T-helper 22 cell (primary cell): ENCODE results near the gene ZGRF1.
A peak's percentile ranks its signal among the peaks of the same experiment; 100 is the strongest.
"Not testable (repeated sequence)": the region's sequence is repeated elsewhere in the genome, so short reads cannot be mapped to it uniquely, and the experiment has no call there.

ENCODE experiments used
- DNase-seq: peaks from one replicate; pipeline ENCODE4 v3.0.0-alpha.2; 2020; ENCODE audit warnings: low read depth

ZGRF1 gene, protein sequence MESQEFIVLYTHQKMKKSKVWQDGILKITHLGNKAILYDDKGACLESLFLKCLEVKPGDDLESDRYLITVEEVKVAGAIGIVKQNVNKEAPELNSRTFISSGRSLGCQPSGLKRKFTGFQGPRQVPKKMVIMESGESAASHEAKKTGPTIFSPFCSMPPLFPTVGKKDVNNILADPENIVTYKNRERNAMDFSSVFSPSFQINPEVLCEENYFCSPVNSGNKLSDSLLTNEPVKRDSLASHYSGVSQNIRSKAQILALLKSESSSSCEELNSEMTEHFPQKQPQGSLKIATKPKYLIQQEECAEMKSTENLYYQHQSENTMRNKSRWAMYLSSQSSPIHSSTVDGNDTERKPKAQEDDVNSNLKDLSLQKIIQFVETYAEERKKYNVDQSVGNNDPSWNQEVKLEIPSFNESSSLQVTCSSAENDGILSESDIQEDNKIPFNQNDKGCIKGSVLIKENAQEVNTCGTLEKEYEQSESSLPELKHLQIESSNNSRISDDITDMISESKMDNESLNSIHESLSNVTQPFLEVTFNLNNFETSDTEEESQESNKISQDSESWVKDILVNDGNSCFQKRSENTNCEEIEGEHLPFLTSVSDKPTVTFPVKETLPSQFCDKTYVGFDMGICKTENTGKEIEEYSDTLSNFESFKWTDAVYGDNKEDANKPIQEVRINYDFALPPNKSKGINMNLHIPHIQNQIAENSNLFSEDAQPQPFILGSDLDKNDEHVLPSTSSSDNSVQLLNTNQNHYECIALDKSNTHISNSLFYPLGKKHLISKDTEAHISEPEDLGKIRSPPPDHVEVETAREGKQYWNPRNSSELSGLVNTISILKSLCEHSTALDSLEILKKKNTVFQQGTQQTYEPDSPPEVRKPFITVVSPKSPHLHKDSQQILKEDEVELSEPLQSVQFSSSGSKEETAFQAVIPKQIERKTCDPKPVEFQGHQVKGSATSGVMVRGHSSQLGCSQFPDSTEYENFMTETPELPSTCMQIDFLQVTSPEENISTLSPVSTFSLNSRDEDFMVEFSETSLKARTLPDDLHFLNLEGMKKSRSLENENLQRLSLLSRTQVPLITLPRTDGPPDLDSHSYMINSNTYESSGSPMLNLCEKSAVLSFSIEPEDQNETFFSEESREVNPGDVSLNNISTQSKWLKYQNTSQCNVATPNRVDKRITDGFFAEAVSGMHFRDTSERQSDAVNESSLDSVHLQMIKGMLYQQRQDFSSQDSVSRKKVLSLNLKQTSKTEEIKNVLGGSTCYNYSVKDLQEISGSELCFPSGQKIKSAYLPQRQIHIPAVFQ (N-terminal part only)

GRCh38 chr4:112636688-112637551, at the start of gene ZGRF1, which contains the start of gene LARP7:
ZGRF1 (minus strand) TSS chr4:112636909; CDS start chr4:112633176, 3,733 bp downstream.
LARP7 (plus strand) TSS chr4:112637143; CDS start chr4:112644670, 7,527 bp downstream.
- peak; percentile 98 for DNase-seq

GRCh38 chr4:112680996-112681395, 44.3 kb upstream of the ZGRF1 start:
- DNase-seq, result no peak

DNA sequence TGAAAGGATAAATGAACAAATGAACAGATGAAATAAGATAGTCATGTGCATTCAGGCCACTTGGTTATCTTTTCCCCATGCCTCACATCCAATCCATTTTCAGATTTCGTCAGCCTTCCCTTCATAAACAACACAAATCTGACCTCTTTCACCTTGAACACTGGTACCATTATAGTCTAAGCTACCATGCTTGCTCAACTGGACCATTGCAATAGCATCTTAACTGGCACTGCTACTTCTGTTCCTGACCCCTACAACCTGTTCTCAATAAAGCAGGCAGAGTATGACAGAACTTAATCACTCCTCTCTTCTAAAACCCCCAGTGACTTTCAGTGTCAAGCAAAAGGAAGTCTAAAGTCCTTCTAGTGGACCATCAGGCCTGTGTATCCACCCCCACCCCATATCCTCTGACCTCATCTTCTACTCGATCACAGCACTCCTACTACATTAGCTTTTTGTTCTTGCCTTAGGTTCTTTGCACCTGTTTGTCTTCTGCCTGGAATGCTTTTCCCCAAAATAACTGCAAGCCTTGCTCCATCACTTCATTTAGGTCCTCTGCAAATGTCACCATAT, 40.9 kb upstream of the ZGRF1 start:
- no peak for DNase-seq

DNA sequence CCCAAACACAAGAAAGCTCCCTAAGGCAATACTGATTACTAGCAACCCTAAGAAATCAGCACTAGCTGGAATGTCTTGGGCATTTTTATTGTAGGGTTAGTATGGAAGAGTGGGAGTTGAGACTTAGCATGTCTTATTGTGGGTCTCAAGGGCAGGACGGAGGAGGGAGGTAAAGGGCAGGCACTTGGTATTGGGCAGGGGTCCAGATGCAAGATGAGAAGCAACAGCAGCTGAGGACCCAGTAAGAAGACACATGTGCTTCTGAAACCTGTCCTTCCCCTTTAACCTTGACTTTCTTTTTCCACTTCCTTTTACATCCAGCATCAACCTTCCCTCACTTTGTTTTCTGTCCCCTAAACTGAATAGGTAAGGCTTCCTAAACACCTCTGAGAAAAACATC, 37.7 kb upstream of the ZGRF1 start:
- no peak for DNase-seq

DNA sequence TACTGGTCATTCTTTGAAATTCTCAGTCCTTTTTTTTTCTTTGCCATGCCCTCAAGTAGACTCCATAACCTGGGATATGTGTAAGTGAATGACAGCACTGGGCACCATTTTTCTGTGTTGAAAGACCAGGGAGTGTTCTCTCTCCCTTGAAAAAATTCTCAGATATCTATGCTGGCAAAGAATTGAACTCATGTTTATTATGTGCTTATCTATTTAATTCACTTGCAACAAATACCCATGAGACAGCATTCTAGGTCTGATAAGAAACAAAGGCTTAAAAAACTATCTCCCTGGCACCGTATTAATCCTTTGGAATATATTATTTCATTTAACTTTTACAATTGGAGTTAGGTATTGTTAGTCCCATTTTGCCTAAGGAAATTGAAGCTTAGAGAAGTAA, 37.0 kb upstream of the ZGRF1 start:
- no peak for DNase-seq

DNA sequence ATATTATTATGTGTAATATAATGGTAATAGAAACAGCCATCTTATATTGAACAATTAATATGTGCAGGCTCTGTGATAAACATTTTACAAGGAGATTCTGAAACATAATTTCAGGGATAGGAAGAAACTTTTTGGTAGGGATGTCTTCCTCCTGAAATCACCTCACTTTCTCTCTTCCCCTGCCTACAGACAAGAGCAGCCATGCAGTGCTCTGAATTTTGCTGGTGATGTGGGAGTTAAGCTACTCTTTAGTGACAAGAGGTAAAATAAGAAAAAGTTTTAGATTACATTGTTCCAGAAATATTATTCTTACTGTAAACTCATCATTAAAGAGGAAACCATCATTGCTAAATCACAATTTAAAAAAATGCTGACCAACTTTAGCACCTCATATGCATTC, 36.4 kb upstream of the ZGRF1 start:
- no peak for DNase-seq

DNA sequence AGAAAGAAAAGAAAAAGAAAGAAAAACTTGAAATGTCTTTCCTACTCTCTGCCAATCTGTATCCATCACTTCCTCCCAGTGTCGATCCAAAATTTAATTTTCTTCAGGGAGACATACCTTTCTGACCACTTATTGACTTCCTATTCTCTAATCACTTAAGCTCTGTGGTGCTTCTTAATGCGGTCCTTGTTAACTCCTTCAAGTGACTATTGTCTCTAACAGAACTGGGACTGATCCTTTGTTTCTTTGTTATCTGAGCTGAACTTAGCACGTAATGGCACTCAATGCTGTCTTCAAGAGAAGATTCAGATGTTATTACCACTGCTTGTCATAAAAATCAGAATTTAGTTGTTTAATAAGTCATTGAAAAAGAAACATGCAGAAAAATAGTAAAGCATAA, 31.4 kb upstream of the ZGRF1 start:
- DNase-seq, result no peak

GRCh38 chr4:112664611-112665010, 27.9 kb upstream of the ZGRF1 start:
- no peak for DNase-seq

GRCh38 chr4:112656115-112656514, 19.4 kb upstream of the ZGRF1 start:
- not testable (repeated sequence) for DNase-seq

- no peak for DNase-seq
Measured at GRCh38 chr4:112655270-112655669, 18.6 kb upstream of the ZGRF1 start.

- no peak for DNase-seq
Measured at GRCh38 chr4:112652216-112652615, 15.5 kb upstream of the ZGRF1 start.

- no peak for DNase-seq
Measured at GRCh38 chr4:112651641-112652040, 14.9 kb upstream of the ZGRF1 start.

GRCh38 chr4:112650332-112650731, 13.6 kb upstream of the ZGRF1 start:
- no peak for DNase-seq

GRCh38 chr4:112649055-112649408, 12.3 kb upstream of the ZGRF1 start:
- no peak for DNase-seq

GRCh38 chr4:112648263-112649054, 11.8 kb upstream of the ZGRF1 start:
- DNase-seq, result no peak

GRCh38 chr4:112647785-112648184, 11.1 kb upstream of the ZGRF1 start:
- no peak for DNase-seq

DNA sequence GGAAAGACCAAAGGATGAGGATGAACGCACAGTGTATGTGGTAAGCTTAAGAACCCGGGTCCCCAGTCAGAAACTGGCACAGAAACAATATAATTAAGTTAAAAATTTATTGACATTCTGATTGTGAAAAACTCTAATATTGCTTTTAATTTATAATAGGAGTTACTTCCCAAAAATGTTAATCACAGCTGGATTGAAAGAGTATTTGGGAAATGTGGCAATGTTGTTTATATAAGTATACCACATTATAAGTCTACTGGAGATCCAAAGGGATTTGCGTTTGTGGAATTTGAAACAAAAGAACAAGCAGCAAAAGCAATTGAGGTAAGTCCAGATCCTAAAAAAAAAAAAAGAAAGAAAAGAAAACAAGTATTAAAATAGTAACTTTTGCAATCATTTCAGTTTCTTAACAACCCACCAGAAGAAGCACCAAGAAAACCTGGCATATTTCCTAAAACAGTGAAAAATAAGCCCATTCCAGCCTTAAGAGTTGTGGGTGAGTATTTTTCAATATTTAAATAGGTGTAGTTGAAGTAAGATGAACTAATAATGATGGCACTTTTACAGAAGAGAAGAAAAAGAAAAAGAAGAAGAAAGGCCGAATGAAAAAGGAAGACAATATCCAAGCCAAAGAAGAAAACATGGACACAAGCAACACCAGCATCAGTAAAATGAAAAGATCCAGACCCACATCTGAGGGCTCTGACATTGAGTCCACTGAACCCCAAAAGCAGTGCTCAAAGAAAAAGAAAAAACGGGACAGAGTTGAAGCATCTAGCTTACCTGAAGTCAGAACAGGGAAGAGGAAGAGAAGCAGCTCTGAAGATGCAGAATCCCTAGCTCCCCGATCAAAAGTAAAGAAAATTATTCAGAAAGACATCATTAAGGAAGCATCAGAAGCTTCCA, 10.2 kb upstream of the ZGRF1 start:
- DNase-seq, result no peak

DNA sequence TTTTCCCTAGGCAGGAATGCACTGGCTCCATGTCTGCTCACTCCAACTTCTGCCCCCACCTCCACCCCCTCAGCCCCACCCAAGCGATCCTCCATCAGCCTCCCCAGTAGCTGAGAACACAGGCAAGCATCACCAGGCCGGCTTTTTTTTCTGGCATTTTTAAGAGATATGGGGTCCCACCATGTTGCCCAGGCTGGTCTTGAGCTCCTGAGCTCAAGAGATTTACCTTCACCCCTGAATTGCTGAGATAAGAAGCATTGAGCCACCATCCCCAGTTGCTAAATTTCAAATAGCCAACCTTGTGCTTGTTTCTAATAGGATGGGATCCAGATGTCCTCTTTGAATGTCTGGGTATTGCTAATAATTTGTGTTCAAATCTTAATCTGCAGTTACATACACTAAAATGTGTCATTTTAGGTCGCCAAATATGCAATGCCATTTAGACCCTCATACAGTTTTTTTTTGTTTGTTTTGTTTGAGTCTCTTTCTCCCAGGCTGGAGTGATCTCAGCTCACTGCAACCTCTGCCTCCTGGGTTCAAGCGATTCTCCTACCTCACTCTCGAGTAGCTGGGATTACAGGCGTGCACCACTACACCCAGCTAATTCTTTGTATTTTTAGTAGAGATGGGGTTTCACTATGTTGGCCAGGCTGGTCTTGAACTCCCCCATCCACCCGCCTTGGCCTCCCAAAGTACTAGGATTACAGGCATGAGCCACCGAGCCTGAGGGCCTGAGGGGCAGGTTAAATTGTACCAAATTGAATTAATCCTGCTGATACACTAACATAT, 9.0 kb upstream of the ZGRF1 start:
- DNase-seq, result no peak
